Measurements from ENCODE around the gene NFYC.

Gene NFYC

DNA sequence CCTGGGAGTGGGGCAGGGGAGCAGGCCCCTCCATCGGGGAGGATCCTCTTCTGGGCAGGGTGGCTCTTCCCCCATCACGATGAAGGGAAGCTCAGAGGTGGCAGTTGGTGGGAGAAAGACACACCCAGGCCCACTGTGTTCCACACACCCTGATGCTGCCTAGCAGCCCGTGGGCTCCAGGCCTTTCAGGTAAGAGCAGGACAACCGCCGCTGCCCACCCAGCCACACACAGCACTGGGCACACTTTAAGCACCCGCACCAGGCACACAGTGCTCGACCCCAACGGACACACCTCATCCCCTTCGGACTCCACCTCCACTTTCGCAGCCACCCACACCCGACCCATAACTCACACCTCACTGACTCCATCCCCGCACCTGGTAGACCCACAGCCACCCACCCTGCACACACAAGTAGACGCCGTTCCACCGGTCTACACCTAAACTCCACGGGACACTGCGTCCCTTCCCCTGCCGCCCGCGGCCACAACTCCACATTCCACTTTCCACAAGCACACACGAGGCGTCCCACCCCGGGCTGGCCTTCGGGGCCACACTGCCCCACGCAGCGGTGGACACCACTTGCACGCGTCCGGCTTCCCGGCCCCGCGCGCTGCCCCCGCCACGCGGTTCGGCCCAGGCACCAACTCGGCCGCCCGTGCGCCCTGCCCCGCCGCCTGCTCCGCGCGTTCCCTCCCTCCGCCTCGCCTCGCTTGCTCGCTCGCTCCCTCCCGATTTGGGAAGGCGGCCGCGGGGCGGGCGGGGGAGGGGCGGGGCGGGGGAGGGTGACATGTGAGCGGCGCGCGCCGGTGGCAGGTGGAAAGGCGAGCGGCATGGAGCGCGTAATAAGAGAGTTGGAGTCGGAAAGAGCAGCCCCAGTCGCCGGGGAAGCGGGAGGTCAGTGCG lies 91.7 kb downstream of the NFYC start, which contains the start of gene KCNQ4:
Gene KCNQ4 (plus strand): TSS at position 787 of the 905 bp plus-strand sequence. CDS start 307 bp downstream, outside the sequence.
- DNase-seq (ENCODE audit: low spot score), result no peak

DNA sequence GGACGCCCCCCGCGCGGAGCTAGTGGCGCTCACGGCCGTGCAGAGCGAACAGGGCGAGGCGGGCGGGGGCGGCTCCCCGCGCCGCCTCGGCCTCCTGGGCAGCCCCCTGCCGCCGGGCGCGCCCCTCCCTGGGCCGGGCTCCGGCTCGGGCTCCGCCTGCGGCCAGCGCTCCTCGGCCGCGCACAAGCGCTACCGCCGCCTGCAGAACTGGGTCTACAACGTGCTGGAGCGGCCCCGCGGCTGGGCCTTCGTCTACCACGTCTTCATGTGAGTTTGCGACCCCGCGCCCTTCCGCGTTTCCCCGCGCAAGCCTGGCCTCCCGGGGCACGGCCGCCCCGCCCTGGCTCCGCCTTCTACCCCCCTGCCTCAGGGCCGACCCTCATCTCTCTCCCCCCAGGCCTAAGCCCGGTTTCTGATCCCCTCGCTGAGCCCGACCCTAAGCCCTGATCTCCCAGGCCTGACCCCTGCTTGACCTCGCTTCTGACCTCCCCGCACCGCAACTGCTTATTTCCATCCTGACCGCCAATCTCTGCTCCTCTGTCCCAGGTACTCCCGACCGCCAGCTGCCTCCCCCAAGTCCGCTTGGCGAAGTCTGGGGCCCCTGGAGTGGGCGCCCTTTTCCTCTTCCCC lies 92.8 kb downstream of the NFYC start:
- no peak for DNase-seq (ENCODE audit: low spot score)

DNA sequence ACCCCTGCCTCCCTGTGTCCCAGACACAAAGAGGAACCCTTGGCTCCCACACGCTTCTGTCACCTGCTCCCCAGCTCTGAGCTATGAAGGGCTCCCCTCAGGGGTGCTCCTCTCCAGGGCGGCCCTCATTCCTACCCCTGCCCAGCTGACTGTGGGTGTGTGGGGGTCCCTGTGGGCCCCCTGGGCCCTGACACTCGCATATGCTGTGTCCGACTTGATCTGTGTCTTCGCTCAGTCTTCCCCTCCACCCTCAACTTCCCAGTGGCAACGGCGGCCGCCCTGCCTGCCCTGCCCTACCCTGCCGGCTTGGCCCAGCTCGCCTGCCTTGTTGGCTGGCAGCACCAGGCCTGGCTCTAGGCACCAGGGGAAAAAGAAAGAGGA lies 93.3 kb downstream of the NFYC start:
- DNase-seq (ENCODE audit: low spot score), result no peak

DNA sequence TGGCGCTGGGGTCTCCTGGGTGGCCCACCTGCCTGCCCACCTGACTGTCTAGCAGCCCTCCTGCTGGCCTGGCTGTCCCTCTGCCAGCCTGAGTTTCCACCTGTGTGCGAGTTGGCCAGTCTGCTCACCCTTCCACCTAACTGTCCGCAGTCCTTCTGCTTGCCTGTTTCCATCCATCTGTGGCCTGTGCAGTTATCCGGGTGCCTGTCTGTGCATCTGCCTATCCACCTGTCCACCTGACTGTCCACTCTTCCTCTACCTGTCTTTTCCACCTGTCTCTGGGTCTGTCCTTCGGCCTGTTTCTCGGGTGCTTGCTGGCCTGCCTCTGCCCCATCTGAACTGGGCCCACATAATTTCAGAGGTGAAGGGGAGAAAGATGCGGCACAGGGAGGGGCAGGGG lies 93.9 kb downstream of the NFYC start:
- DNase-seq (ENCODE audit: low spot score), result no peak

DNA sequence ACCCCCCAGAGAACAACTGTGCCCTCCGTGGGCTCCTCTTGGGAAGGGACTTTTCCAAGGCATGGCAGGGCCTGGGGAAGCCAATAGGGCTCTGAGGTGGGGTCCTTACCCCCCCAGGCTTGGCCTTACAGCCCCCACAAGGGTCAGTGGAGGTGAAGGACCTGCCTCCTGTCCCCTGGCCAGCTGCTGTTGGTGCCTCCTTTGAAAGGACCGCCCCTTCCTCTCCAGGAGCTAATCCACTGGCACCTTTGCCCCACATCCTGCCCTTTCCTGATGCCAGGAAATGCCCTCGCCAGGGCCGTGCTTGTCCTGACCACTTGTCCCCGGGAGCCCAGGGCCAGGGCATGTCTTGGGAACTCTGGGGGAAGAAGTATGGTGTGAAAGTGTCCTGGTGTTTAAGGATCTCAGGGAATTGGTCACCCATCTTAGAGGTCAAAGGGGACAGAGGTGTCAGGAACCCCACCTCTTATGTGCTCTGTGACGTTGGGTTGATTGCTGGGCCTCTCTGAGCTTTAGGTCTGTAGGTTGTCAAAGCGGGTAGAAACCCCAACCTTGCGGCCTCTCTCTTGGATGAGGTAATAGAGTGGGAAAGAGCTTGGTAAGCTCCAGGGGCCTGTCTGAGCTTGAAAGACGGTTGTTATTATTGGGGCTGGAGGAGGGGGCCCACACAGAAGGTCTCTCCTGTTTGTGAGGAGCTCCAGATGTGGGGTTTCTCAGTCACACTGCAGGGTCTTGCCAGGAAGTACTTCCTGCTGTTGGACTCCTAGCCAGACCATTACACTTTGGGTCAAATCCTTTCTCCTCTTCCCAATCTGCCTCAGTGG lies 94.9 kb downstream of the NFYC start:
- no peak for DNase-seq (ENCODE audit: low spot score)

DNA sequence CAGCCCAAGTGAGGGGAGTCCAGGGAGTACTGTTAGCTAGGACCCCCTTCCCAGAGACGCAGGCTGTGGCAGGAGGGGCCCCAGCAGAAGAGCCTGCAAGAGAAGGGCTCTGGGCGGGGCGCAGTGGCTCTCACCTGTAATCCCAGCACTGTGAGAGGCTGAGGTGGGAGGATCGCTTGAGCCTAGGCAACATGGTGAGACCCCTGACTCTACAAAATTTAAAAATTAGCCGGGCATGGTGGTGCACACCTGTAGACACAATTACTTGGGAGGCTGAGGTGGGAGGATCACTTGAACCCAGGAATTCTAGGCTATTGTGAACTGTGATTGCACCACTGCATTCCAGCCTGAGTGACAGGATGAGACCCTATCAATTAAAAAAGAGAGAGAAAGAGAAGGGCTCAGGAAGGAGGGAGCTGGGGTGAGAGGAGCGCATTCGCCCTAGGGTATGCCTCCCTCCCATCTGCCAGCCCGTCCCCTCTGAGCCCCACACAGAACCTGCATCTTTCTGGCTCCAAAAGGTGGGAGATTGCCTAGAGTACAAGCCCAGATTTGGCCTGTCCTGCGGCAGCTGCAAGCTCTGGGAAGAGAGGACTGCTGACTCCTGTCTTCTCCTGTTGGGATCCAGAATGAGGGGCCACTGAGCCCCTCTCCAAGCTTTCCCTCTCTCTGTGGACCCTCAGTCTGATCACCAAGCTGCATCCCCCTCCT lies 95.6 kb downstream of the NFYC start:
- DNase-seq (ENCODE audit: low spot score), result no peak

DNA sequence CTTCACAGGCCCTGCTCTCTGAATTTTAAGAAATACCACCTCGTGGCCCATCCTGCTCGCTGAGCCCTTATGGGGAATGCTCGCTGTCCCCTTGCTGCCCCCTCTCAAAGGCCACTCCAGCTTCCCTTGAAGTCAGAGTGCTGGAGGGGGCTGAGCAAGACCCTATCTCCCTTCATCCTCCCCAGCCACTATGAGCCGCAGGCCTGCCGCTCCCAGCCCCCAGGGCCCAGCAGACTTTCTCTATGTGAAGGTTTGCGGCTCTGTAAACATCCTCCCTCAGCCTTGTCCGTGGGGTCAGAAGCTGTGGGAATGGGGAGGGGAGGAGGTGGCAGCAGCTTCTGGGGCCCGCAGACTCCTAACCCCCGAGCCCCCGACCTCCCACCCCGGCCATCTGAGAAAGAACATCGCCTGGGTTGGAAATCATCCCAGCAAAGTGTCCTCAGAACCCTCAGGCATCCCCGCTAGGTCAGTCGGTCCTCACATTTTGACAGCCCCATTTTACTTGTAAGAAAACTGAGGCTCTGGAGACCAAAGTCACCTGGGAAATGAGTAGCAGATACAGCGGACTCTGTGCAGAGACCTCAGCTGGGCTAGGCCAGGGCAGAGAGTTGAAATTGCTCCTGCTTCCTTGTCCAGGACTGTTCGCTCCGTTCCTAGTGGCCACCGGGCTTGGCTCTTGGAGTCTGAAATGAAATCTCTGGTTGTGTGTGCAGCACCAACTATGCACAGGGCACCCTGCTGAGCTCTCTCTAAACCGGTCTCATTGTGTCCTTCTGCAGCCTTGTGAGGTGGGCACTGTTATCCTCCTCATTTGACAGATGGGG lies 96.4 kb downstream of the NFYC start:
- DNase-seq (ENCODE audit: low spot score), result no peak

DNA sequence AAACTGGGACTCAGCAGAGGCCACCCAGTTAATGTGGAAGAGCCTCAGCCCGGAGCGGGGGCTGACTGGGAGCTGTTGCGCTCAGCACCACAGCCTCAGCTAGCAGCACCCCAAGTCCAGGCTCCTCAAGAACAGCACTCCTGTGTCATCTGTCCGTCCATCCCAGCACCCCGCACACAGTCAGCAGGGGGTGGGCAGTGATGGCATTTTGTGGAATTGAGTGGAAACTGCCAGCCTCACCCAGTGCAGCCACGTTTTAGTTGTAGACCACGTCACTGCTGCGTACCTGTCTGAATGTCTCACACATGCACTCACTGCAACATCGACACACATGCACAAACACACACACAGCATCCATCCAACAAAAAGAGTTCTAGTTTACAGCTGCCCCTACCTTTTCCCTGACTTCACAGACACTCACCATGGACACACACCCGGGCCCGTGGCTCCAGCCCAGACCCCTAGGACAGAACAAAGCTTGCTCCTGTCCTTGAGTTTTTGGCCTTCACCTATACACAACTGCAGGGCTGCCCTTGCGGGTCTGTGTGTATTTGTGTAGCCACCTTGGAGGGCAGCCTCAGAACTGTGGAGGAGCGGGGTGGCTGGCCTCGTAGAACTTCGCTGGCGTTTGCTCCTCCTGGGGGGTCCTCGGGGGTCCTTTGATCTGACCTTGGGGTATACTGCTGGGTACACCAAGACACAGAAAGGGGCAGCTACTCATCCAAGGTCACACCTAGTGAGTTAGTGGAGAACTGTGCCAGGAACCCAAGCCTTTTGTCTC lies 97.2 kb downstream of the NFYC start:
- no peak for DNase-seq (ENCODE audit: low spot score)

DNA sequence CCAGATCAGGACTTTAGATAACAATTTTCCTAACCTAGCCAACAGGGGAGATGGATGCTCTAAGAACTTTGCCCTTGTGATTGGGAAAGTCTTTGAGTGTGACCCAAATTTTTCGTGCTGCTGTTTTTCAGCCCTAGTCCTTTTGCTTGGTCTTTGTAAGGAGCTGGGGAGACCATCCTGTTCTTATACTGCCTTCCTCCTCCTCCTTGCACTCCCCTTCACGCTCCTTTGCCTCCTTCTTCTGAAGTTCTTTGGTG lies 97.8 kb downstream of the NFYC start:
- no peak for DNase-seq (ENCODE audit: low spot score)

DNA sequence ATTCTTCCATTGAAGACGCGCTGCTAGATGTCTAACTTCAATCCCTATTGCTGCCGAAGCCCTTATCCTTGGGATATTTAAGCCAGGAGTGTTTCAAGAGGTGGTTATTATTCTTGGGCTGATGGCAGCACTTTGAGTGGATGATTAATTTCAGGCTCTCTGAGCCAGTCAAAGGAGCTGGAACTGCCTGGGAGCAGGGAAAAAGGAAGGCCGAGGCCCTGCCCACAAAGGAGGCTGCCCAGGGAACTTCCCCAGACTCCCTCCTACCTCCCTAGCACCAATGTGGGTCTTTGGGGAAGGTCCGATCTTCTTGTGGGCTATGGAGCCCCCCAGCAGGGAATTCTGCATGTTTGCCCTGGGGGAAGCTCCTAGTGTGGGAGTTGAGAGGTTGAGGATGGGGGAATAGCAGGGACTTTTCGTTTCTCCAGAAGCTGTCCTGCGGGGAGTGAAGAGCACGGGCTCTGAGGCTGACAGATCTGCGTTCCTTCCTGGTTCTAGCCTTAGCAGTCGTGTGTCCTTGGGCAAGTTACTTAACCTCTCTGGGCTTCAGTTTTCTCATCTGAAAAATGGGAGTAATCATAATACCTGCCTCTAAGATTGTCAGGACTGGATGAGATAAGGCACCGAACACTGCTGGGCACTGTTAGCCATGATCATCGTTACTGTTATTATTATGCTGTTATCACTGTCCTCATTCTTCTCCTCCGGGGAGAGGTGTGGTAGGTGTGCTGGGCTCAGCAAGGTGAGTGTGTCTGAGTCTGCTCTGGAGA lies 98.3 kb downstream of the NFYC start:
- DNase-seq (ENCODE audit: low spot score), result no peak

DNA sequence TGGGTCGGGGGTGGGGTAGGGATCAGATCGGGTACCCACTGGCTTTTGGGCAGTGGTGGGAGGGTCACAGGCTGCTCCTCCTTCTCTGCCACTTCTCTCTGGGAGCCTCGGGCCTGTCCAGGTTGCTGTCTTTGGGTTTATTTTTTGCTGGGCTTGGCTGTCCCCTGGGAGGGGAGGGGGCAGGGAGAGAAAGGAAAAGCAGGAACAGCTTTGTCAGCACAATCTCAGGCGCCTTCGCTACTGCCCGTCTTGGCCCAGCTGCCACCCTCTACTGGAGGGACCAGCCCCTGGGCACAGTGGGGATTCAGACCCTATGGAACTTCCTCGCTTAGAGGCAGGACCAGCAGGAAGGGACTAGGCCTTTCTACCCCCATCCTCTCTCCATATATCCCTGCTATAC lies 100.5 kb downstream of the NFYC start:
- no peak for DNase-seq (ENCODE audit: low spot score)

DNA sequence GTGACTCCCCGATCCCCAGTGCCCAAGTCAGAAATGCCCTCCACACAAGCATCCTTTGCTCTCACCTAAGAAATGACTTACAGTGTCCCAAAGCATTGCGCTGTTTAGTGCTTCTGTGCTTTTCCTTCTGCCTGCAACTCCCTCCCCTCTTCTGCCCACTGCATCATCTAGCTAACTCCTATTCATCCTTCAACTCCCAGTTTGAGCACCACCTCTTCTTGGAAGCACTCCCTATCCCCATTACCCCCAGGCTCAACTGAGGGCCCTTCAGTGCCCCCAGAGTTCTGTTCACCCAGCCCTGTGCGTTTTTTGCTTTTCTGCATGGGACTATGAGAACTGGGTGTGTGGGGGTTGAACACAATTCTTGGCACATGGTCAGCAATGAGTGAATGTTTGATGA lies 102.1 kb downstream of the NFYC start:
- DNase-seq (ENCODE audit: low spot score), result no peak

DNA sequence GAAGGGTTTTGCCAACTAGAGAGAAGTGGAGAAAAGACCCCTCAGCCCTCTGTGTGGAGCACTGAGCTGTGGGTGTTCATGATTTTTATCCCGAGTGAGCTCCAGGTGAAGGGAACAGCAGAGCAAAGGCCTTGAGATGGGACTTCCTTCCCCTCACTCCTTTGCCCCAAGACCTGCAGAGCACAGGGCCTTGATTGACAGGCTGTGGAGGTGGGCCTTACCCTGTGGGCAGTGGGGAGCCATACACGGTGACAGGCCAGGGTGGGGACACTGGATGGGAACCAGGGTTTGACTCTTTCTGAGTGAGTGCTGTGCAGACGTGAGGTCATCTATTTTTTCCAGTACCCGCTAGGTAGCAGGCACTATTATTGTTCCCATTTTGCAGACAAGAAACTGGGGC lies 102.5 kb downstream of the NFYC start:
- DNase-seq (ENCODE audit: low spot score), result no peak

DNA sequence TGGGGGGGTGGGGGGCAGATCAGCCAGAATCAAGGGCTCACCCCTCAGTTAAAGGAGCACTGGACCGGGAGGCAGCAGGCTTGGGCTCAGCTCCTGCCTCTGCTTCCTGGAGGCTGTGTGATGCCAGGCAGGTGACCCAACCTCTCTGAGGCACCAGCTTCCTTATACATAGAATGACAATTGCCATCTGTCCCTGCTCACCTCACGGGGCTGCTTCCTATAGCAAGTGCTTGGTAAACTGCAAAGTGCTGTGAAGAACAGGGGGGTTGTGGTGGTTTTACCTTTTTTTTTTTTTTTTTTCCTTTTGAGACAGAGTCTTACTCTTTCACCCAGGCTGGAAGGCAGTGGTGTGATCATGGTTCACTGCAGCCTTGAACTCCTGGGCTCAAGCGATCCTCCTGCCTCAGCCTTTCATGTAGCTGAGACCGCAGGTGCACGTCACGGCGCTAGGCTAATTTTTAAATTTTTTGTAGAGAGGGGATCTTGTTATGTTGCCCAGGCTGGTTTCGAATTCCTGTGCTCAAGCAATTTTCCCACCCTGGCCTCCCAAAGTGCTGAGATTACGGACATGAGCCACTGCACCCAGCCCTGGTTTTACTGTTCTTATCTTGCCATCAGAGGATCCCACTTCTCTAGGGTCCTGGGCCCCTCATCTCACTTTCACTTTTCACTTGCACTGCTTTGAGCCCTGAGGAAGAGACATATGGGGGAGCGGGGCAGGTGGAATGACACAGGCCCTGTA lies 103.6 kb downstream of the NFYC start:
- no peak for DNase-seq (ENCODE audit: low spot score)

DNA sequence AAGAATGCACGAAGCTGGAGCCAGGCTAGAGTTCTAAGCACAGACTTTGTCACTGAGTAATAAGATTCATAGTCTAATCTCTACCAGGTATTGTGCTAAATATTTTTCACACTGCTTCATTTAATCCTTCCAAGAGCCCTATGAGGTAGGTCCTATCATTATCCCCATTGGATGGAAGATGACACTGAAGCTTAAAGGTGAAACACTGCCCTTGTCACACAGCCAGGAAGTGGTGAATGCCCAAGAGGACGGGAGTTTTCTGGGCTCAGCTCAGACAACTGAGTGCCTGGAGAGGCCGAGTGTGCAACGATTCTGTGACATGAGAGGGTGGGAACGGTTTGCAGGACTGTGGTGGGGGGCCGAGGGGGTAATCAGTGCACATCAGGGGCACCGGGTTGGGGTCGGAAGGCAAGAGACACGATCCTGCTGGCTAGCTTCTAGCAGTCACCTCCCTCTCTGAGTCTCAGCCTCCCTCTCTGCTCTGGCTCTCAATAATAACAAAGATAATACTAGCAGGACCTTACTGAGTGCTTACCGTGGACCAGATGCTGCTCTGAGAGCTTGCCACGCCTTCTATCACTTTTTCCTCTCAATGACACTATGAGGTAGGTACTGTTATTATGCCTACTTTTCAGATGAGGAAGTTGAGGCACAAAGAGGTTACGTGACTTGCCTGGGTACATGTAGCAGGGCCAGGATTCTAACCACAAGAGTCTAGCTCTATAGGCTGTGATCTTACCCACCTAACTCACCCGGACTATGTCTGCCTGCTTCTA lies 104.5 kb downstream of the NFYC start:
- DNase-seq (ENCODE audit: low spot score), result no peak

DNA sequence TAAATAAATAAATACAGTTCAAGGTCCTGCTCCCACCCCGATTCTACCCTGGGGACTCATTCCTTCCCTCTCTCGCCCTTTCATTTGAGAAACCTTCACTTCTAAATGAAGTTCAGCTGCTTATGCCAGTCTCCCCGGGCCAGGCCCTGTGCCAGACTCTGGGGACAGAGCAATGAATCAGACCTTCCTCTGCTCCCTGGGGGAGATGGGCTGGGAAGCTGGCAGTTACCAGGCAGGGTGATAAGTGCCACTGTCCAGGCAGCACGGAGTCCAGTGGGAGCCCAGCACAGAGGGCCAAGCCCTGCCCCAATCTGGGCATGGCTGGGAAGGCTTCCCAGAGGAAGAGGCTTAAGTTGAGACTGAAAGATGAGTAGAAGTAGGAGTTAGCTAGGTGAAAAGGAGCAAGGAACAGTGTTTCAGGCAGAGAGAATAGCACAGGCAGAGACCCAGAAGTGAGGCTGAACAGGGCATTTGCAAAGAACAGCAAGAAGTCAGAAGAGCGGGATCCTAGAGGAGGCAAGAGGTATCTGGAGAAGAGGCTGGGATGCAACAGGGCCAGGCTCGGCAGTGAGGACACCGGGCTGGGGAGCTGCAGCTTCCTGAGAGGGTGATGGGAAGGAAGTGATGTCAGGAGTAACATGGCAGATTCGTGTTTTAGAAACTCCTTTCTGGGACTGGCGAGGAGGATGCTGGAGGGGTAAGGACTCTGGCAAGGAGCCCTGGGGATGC lies 105.6 kb downstream of the NFYC start:
- DNase-seq (ENCODE audit: low spot score), result no peak

DNA sequence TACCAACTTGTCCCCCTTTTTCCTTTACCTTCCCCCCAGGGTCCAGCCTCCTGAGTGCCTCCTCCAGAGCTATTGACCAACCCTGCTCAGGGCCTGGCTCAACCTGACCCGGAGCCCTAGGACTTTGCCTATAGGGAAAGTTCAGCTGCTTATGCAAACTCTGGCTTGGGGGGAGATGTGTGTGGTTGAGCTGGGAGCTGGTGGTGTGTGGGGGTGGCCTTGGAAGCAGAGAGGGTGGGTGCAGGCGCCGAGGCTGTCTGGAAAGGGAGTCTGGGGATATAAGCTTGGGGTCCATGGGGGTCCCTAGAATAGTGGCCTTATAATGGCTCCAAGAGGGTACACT lies 106.1 kb downstream of the NFYC start:
- no peak for DNase-seq (ENCODE audit: low spot score)

Data from hematopoietic multipotent progenitor cell treated with erythropoietin and hydrocortisone succinate and interleukin-3 and kit ligand, for 17 days (in vitro differentiated cells).